WTC11 (cell line): Measurements from ENCODE around the gene PPP1R12B. TPM values are rescaled to one million over a fixed set of nuclear protein-coding genes. Genes with fewer than 3 reads are reported as not detected.

Source experiments
- ATAC-seq: fragments of 200-7000 bp; cut with Tn5 transposase; 2 replicates; pipeline ENCODE4 v1.10.0; 2021; ENCODE audit warnings: mild to moderate bottlenecking, moderate library complexity
- CTCF ChIA-PET: fragments of 300-600 bp; sonication (Branson Sonifier 250); formaldehyde crosslinking; loops from one replicate; lab custom pipeline; 2021; ENCODE audit warnings: antibody characterized with exemption; lab: Charles Lee
- POLR2A ChIA-PET: fragments of 350-600 bp; sonication (Branson Sonifier 250); formaldehyde crosslinking; loops from one replicate; lab custom pipeline; 2021; ENCODE audit warnings: antibody characterized with exemption; lab: Charles Lee
- DNase-seq: peaks from one replicate; pipeline ENCODE4 v3.0.0; 2021; ENCODE audit warnings: low spot score
- H3K27ac Mint-ChIP-seq: 2 replicates; pipeline ENCODE4 v1.8.0; 2021; ENCODE audit warnings: mixed read lengths
- H3K27me3 Mint-ChIP-seq: 2 replicates; pipeline ENCODE4 v1.8.0; 2021; ENCODE audit warnings: low read depth, mild to moderate bottlenecking, moderate library complexity, mixed read lengths
- H3K36me3 Mint-ChIP-seq: 2 replicates; pipeline ENCODE4 v1.8.0; 2021; ENCODE audit warnings: mixed read lengths
- H3K4me1 Mint-ChIP-seq: 2 replicates; pipeline ENCODE4 v1.8.0; 2022; ENCODE audit warnings: mixed read lengths
- H3K4me3 Mint-ChIP-seq: 2 replicates; pipeline ENCODE4 v1.8.0; 2021; ENCODE audit warnings: mild to moderate bottlenecking, moderate library complexity, mixed read lengths
- H3K9me3 Mint-ChIP-seq: 2 replicates; pipeline ENCODE4 v1.8.0; 2021; ENCODE audit warnings: mixed read lengths
- E2F4 ChIP-seq: sonication (generic); formaldehyde crosslinking; IDR thresholded peaks from 2 replicates; pipeline ENCODE4 v1.8.1; 2022; ENCODE audit warnings: low read depth, mild to moderate bottlenecking, moderate library complexity, missing genetic modification reagents, borderline replicate concordance
- E2F5 ChIP-seq: sonication (generic); formaldehyde crosslinking; IDR thresholded peaks from 2 replicates; pipeline ENCODE4 v1.8.1; 2022; ENCODE audit warnings: mild to moderate bottlenecking, moderate library complexity, missing genetic modification reagents
- ESRRA ChIP-seq: sonication (generic); formaldehyde crosslinking; IDR thresholded peaks from 2 replicates; pipeline ENCODE4 v1.8.1; 2022; ENCODE audit warnings: mild to moderate bottlenecking, missing genetic modification reagents, borderline replicate concordance
- ETV6 ChIP-seq: sonication (generic); formaldehyde crosslinking; IDR thresholded peaks from 2 replicates; pipeline ENCODE4 v1.8.1; 2022; ENCODE audit warnings: mild to moderate bottlenecking, missing genetic modification reagents
- HMGA2 ChIP-seq: fragments of 250-450 bp; sonication (Bioruptor Pico); IDR thresholded peaks from 2 replicates; pipeline ENCODE4 v1.4.0; 2021; ENCODE audit warnings: mild to moderate bottlenecking, moderate library complexity
- NFATC4 ChIP-seq: fragments of 250-450 bp; sonication (Bioruptor Pico); IDR thresholded peaks from 2 replicates; pipeline ENCODE4 v1.9.0; 2021; ENCODE audit warnings: mild to moderate bottlenecking
- PRRX2 ChIP-seq: fragments of 250-450 bp; sonication (Bioruptor Pico); IDR thresholded peaks from 2 replicates; pipeline ENCODE4 v1.8.0; 2021; ENCODE audit warnings: mild to moderate bottlenecking
- TEAD1 ChIP-seq: sonication (generic); formaldehyde crosslinking; IDR thresholded peaks from 2 replicates; pipeline ENCODE4 v1.8.0; 2022; ENCODE audit warnings: mild to moderate bottlenecking, missing genetic modification reagents
- TP53 ChIP-seq: sonication (generic); formaldehyde crosslinking; IDR thresholded peaks from 2 replicates; pipeline ENCODE4 v1.8.1; 2023; ENCODE audit warnings: mild to moderate bottlenecking, missing genetic modification reagents
- USF1 ChIP-seq: sonication (generic); formaldehyde crosslinking; IDR thresholded peaks from 2 replicates; pipeline ENCODE4 v1.8.0; 2022; ENCODE audit warnings: mild to moderate bottlenecking, missing genetic modification reagents
- ZNF232 ChIP-seq: sonication (generic); formaldehyde crosslinking; IDR thresholded peaks from 2 replicates; pipeline ENCODE4 v1.8.0; 2022; ENCODE audit warnings: mild to moderate bottlenecking, missing genetic modification reagents
- ZNF317 ChIP-seq: sonication (generic); formaldehyde crosslinking; IDR thresholded peaks from 2 replicates; pipeline ENCODE4 v1.8.1; 2023; ENCODE audit warnings: low read depth, mild to moderate bottlenecking, moderate library complexity, missing genetic modification reagents, borderline replicate concordance
- ZNF425 ChIP-seq: fragments of 250-450 bp; sonication (Bioruptor Pico); conservative IDR thresholded peaks from 2 replicates; pipeline ENCODE4 v1.9.0; 2021; ENCODE audit warnings: mild to moderate bottlenecking
- ZNF532 ChIP-seq: fragments of 250-450 bp; sonication (Bioruptor Pico); IDR thresholded peaks from 2 replicates; pipeline ENCODE4 v1.9.0; 2021; ENCODE audit warnings: mild to moderate bottlenecking, borderline replicate concordance
- total RNA-seq: library from RNA; stranded (reverse); gene quantifications from 3 replicates; pipeline ENCODE4 v1.2.3, GENCODE V29; 2021

Gene PPP1R12B
- total RNA-seq, 1 experiment from 2014 or later, result 19.2 TPM

GRCh38 chr1:202564958-202565495, 216.5 kb downstream of the PPP1R12B start (continued):
- TF ChIP-seq ZNF532 (no peak), PRRX2 (no peak), E2F5 (CRISPR knock-in tag) (no peak), E2F4 (no peak)

- H3K9me3 Mint-ChIP-seq, result no peaks in the 10 kb centered on the region
- no peaks in the 10 kb centered on the region for H3K27me3 Mint-ChIP-seq
- no peaks in the 10 kb centered on the region for H3K36me3 Mint-ChIP-seq
- CTCF ChIA-PET, result interaction anchor here (0.6 to 1.0 kb wide), 2 partner anchors 32 to 94 kb away, joined by 3 read pairs; no protein-coding TSS in a partner anchor
- peaks cover 53% of the 10 kb centered on the region for H3K4me1 Mint-ChIP-seq
- DNase-seq (no peak), ATAC-seq (no peak)
- no peak overlapping the region for H3K4me3 Mint-ChIP-seq
- peak overlapping the region; percentile 85 for H3K27ac Mint-ChIP-seq
- no peak for TF ChIP-seq ZNF425
- no peak for TF ChIP-seq NFATC4
- no peak for TF ChIP-seq TP53
- no peak for TF ChIP-seq ESRRA (CRISPR knock-in tag)
- POLR2A ChIA-PET, result no interaction called here
These were observed 217.5 kb downstream of the PPP1R12B start for GRCh38 chr1:202565890-202566602.

GRCh38 chr1:202567738-202568137, 219.2 kb downstream of the PPP1R12B start:
- Mint-ChIP-seq H3K4me3 (peak overlapping the region; percentile 41), H3K27me3 (no peaks in the 10 kb centered on the region), H3K9me3 (no peaks in the 10 kb centered on the region), H3K27ac (peak overlapping the region; percentile 81), H3K36me3 (no peaks in the 10 kb centered on the region), H3K4me1 (peaks cover 47% of the 10 kb centered on the region)
- peak; percentile 62 for ATAC-seq
- DNase-seq, result no peak
- TF ChIP-seq HMGA2 (CRISPR knock-in tag) (no peak), ETV6 (CRISPR knock-in tag) (0 out of 2 replicates have a peak, but pooled peaks have one; percentile 23), ZNF232 (CRISPR knock-in tag) (no peak), ESRRA (CRISPR knock-in tag) (no peak), TEAD1 (CRISPR knock-in tag) (peak; percentile 74; the same call in 1 of the 2 replicates), ZNF317 (CRISPR knock-in tag) (no peak), USF1 (CRISPR knock-in tag) (no peak)
- ChIA-PET CTCF (interaction anchor here (0.6 to 3.2 kb wide), 2 partner anchors 10 to 66 kb away, joined by 3 to 11 read pairs; no protein-coding TSS in a partner anchor), POLR2A (no interaction called here)
